BJ (cell line): ENCODE results near the gene ADIPOQ. TPM values are rescaled to one million over a fixed set of nuclear protein-coding genes. Genes with fewer than 3 reads are reported as not detected.

Source experiments
- CTCF ChIA-PET: fragments of 350-600 bp; formaldehyde crosslinking; extraction: SDS; loops from one replicate; lab custom pipeline; 2021; ENCODE audit warnings: antibody characterized with exemption, inconsistent platforms; lab: Yijun Ruan, JAX
- POLR2A ChIA-PET: fragments of 300-600 bp; sonication (Branson Sonifier 250); formaldehyde crosslinking; extraction: SDS; loops from one replicate; lab custom pipeline; 2021; ENCODE audit warnings: antibody characterized with exemption; lab: Charles Lee
- DNase-seq: peaks from one replicate; pipeline ENCODE4 v3.0.0-alpha.2; 2011; ENCODE audit warnings: low read depth
- H3K27me3 ChIP-seq: 2 replicates; pipeline ENCODE4 v1.6.0; 2011; ENCODE audit warnings: low read length; ENCODE audit not compliant: control insufficient read depth, insufficient read depth
- H3K36me3 ChIP-seq: 2 replicates; pipeline ENCODE4 v1.5.1; 2011; ENCODE audit warnings: low read length; ENCODE audit not compliant: control insufficient read depth, insufficient read depth
- H3K4me3 ChIP-seq: 2 replicates; pipeline ENCODE4 v1.5.1; 2011; ENCODE audit warnings: low read depth, mild to moderate bottlenecking, control low read depth, low read length
- CTCF ChIP-seq: IDR thresholded peaks from 2 replicates; pipeline ENCODE4 v1.5.1; 2011; ENCODE audit warnings: low read depth, mild to moderate bottlenecking, control low read depth, inconsistent platforms, low read length, moderate library complexity; ENCODE audit not compliant: insufficient read depth
- polyA plus RNA-seq: library from polyadenylated mRNA; depleted of rRNA; stranded (reverse); fragments of >200 nt; gene quantifications from 2 replicates; pipeline ENCODE4 v1.2.3, GENCODE V29; 2011

The ADIPOQ gene
- polyA plus RNA-seq, 1 experiment, result not detected

- CTCF ChIA-PET, result no interaction called here
- TF ChIP-seq CTCF, result no peak
- H3K4me3 ChIP-seq, result no peak overlapping the region
- no peaks in the 10 kb centered on the region for H3K36me3 ChIP-seq
- DNase-seq, result no peak
- peaks cover 15% of the 10 kb centered on the region for H3K27me3 ChIP-seq
- POLR2A ChIA-PET, result no interaction called here
Observed at GRCh38 chr3:186841620-186842019, 890 bp upstream of the ADIPOQ start.

GRCh38 chr3:186843039-186843432, 526 bp downstream of the ADIPOQ start:
- POLR2A ChIA-PET, result no interaction called here
- no peak for TF ChIP-seq CTCF
- no peak for DNase-seq
- CTCF ChIA-PET, result no interaction called here
- H3K4me3 ChIP-seq, result no peak overlapping the region
- H3K27me3 ChIP-seq, result peaks cover 18% of the 10 kb centered on the region
- no peaks in the 10 kb centered on the region for H3K36me3 ChIP-seq

GRCh38 chr3:186844908-186845307, 2.4 kb downstream of the ADIPOQ start:
- no peak overlapping the region for H3K4me3 ChIP-seq
- no peak for TF ChIP-seq CTCF
- peaks cover 18% of the 10 kb centered on the region for H3K27me3 ChIP-seq
- no peak for DNase-seq
- no peaks in the 10 kb centered on the region for H3K36me3 ChIP-seq
- ChIA-PET POLR2A (no interaction called here), CTCF (interaction anchor here (2.0 kb wide), 2 partner anchors 295 to 320 kb away, joined by 5 read pairs; partner anchors contain the start of gene RPL39L)

- TF ChIP-seq CTCF, result no peak
- Histone ChIP-seq H3K36me3 (no peaks in the 10 kb centered on the region), H3K27me3 (peaks cover 18% of the 10 kb centered on the region), H3K4me3 (no peak overlapping the region)
- no peak for DNase-seq
- CTCF ChIA-PET, result interaction anchor here (0.7 to 2.0 kb wide), 3 partner anchors 150 to 319 kb away, joined by 3 to 5 read pairs (median 5); partner anchors contain the start of gene RPL39L
- POLR2A ChIA-PET, result no interaction called here
Observed at GRCh38 chr3:186845756-186846155, 3.2 kb downstream of the ADIPOQ start.

- Histone ChIP-seq H3K36me3 (no peaks in the 10 kb centered on the region), H3K27me3 (peaks cover 17% of the 10 kb centered on the region), H3K4me3 (no peak overlapping the region)
- TF ChIP-seq CTCF, result no peak
- ChIA-PET CTCF (interaction anchor here (0.6 kb wide), 1 partner anchor 15 kb away, joined by 3 read pairs; no protein-coding TSS in a partner anchor), POLR2A (interaction anchor here (0.6 kb wide), 1 partner anchor 255 kb away, joined by 13 read pairs; no protein-coding TSS in a partner anchor)
- DNase-seq, result no peak
Observed at GRCh38 chr3:186847437-186847836, 4.9 kb downstream of the ADIPOQ start.
